Measurements from ENCODE around the gene HIVEP2. TPM values are rescaled to one million over a fixed set of nuclear protein-coding genes. Genes with fewer than 3 reads are reported as not detected.
A peak's percentile ranks its signal among the peaks of the same experiment; 100 is the strongest.

The HIVEP2 gene
- total RNA-seq, 1 donor from 2014 or later = 12.3 TPM

- TF ChIP-seq CTCF (conservative IDR thresholded peaks at IDR 0.05; ENCODE audit: low read depth, low read length) = peak; percentile 37
Measured at GRCh38 chr6:142886431-142887170, 58.4 kb downstream of the HIVEP2 start.

GRCh38 chr6:142885182-142885867 lies 59.7 kb downstream of the HIVEP2 start:
- no peak for TF ChIP-seq CTCF (conservative IDR thresholded peaks at IDR 0.05; ENCODE audit: low read depth, low read length)
- H3K4me3 ChIP-seq (ENCODE audit: low read depth, low read length) = peak overlapping the region; percentile 45
- DNase-seq (ENCODE audit: low read depth) = peak; percentile 100

More at GRCh38 chr6:142886431-142887170, 58.4 kb downstream of the HIVEP2 start:
- DNase-seq (ENCODE audit: low read depth) = peak; percentile 72
- no peak overlapping the region for H3K4me3 ChIP-seq (ENCODE audit: low read depth, low read length)

DNA sequence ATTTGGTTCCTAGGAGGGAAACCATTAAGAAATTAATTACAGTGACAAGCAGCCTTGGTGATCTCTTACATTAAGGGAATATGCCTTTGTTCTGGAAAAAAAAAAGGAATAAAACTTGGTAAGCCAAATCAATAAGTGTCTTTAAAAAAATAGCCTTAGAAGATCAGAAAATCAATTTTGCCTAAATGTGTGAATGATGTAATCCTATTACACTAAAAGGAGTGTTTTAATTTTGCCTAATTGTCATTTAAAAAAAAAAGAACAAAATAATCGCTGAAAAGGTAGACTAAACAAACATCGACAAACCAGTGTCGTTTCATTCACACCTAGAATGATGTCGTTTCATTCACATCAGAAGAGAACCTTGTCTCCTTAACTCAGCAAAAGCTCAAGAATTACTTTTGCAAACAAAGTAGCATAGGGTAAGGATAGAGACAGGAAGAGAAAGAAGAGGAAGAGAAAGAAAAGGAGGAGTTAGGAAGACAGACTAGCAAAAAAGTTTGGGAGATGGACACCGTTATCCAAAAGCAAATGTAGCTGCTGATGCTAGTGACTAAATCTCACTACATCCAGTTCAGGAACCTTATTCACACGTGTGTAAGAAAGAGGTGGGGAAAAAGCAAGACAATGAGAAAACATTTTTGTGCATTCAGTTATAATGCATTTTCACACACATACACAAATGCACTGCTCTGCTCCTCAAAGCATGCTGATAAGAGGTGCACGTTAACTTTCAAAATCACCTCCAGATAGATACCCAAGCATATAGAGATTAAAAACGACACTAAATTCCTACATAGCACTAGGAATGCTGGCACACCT lies 60.6 kb downstream of the HIVEP2 start:
- no peak for TF ChIP-seq CTCF (conservative IDR thresholded peaks at IDR 0.05; ENCODE audit: low read depth, low read length)
- peak overlapping the region; percentile 45 for H3K4me3 ChIP-seq (ENCODE audit: low read depth, low read length)
- no peak for DNase-seq (ENCODE audit: low read depth)

- no peak overlapping the region for H3K4me3 ChIP-seq (ENCODE audit: low read depth, low read length)
- no peak for DNase-seq (ENCODE audit: low read depth)
- no peak for TF ChIP-seq CTCF (conservative IDR thresholded peaks at IDR 0.05; ENCODE audit: low read depth, low read length)
Measured at GRCh38 chr6:142883011-142883410, 62.0 kb downstream of the HIVEP2 start.

DNA sequence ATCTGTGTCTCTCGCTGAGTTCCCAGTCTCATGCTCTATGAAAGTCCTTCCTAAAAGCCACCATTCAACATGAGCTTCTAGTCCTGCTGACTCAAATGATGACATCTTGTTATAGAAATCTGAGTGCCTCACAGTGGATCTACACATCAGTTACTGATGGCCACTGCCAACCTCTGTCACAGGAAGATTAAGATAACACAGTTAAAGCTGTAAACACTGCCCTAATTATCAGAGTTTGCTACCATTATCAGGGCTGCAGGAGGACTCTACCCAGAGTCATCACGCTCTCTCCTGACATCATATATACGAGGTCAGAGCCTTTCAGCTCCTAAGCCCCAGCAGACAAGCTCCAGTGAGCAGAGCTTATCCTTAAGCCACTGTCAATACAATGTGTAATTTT lies 63.2 kb downstream of the HIVEP2 start:
- no peak overlapping the region for H3K4me3 ChIP-seq (ENCODE audit: low read depth, low read length)
- no peak for TF ChIP-seq CTCF (conservative IDR thresholded peaks at IDR 0.05; ENCODE audit: low read depth, low read length)
- DNase-seq (ENCODE audit: low read depth) = no peak

GRCh38 chr6:142881290-142881689 lies 63.7 kb downstream of the HIVEP2 start:
- H3K4me3 ChIP-seq (ENCODE audit: low read depth, low read length) = no peak overlapping the region
- no peak for DNase-seq (ENCODE audit: low read depth)
- TF ChIP-seq CTCF (conservative IDR thresholded peaks at IDR 0.05; ENCODE audit: low read depth, low read length) = no peak

Measured in epithelial cell of proximal tubule (primary cell).